Activated CD4-positive, CD25-positive, alpha-beta regulatory T cell (primary cell): ENCODE data around the gene TSPAN32.

Source experiments
- DNase-seq, 4 experiments: peaks; one replicate each; lab custom pipeline; 2025; lab: John Stamatoyannopoulos, UW

The TSPAN32 gene

GRCh38 chr11:2304506-2305139, 2.8 kb downstream of the TSPAN32 start:
- no peak for DNase-seq

GRCh38 chr11:2305140-2305778, 3.4 kb downstream of the TSPAN32 start:
- DNase-seq: peak; percentile 72 to 83 (median 78)

- DNase-seq: no peak
Measured at GRCh38 chr11:2305788-2306451, 4.1 kb downstream of the TSPAN32 start.

- no peak for DNase-seq
Measured at GRCh38 chr11:2306452-2306823, 4.6 kb downstream of the TSPAN32 start.

- DNase-seq: no peak
Measured at GRCh38 chr11:2306877-2307500, 5.2 kb downstream of the TSPAN32 start.

GRCh38 chr11:2307501-2308331, 5.9 kb downstream of the TSPAN32 start:
- DNase-seq: no peak

GRCh38 chr11:2308713-2309112, 6.9 kb downstream of the TSPAN32 start:
- no peak for DNase-seq

- DNase-seq: no peak
Measured at GRCh38 chr11:2309251-2310072, 7.6 kb downstream of the TSPAN32 start.

- no peak for DNase-seq
Measured at GRCh38 chr11:2310073-2310785, 8.4 kb downstream of the TSPAN32 start.

- DNase-seq: no peak
Measured at GRCh38 chr11:2310786-2311352, 9.1 kb downstream of the TSPAN32 start.

- DNase-seq: no peak
Measured at GRCh38 chr11:2311353-2312133, 9.7 kb downstream of the TSPAN32 start.

GRCh38 chr11:2312232-2313042, 10.6 kb downstream of the TSPAN32 start:
- no peak for DNase-seq

GRCh38 chr11:2313051-2313951, 11.5 kb downstream of the TSPAN32 start:
- no peak for DNase-seq

GRCh38 chr11:2314136-2314524, 12.3 kb downstream of the TSPAN32 start:
- DNase-seq: no peak

GRCh38 chr11:2314525-2315394, 12.9 kb downstream of the TSPAN32 start:
- DNase-seq: no peak

GRCh38 chr11:2315395-2316168, 13.8 kb downstream of the TSPAN32 start:
- no peak for DNase-seq
